Stimulated activated CD8-positive, alpha-beta memory T cell treated with anti-CD3 and anti-CD28 coated beads, Interleukin-2, amount 100 ng/mL, for 1 hour (primary cell): ENCODE measurements around the gene POMT1.

Source experiments
- DNase-seq, 2 donors: peaks; one replicate each; pipeline ENCODE4 v3.0.0-alpha.2; 2020; ENCODE audit warnings: low read depth in 2 of 2

The POMT1 gene

DNA sequence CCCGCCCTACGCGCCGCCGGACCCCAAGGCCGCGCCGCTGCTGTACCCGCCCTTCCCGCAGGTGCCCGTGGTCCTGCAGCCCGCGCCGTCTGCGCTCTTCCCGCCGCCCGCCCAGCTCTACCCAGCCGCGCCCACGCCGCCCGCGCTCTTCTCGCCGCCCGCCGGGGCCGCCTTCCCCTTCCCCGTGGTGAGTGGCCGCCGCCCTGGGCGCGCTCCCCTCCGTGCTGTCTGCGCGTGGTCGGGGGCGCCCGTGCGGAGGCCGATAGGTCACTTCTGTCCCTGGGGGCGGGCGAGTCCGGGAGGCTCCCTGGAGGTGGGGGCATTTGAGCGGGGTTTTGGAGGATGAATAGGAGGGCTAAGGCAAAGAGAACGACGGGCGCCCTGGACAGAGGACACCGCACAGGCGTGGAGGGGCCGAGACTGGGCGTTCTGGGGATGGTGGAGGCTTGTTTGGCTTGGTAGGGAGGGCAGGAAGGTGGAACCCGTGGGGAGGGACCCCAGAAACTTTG, 52.2 kb downstream of the POMT1 start:
- DNase-seq = no peak

DNA sequence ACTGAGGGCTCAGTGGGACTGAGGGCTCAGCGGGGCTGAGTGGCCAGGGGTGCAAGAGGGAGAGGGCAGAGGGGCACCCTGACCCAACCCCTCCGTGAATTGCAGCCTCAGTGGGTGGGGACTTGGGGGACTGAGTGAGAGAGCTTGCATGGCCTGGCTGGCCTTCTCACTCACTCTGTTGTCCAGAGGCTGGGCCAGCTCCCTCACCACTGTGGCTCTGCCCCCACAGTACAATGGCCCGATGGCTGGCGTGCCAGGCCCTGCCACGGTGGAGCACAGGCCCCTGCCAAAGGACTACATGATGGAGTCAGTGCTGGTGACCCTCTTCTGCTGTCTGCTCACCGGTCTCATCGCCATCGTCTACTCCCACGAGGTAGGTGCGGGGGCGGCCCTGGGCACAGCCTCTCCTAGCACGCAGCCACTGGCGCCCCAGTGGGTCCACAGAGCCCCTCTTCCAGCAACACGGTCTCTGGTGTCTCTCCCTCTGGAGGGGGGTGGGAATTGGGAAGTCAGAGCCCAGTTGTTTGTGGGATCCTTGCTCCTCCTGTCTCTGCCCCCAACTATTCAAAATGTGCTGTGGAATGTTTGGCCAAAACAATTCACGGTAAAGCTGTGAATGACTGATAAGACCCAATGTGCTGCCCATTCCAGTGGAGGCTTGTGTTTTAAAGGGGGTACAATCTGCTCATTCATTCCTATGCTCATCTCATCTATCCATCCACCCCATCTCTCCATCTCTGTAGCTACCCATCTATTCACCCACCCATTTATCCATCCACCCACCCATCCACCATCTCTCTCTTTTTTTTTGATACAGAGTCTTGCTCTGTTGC, 53.3 kb downstream of the POMT1 start:
- DNase-seq = no peak

DNA sequence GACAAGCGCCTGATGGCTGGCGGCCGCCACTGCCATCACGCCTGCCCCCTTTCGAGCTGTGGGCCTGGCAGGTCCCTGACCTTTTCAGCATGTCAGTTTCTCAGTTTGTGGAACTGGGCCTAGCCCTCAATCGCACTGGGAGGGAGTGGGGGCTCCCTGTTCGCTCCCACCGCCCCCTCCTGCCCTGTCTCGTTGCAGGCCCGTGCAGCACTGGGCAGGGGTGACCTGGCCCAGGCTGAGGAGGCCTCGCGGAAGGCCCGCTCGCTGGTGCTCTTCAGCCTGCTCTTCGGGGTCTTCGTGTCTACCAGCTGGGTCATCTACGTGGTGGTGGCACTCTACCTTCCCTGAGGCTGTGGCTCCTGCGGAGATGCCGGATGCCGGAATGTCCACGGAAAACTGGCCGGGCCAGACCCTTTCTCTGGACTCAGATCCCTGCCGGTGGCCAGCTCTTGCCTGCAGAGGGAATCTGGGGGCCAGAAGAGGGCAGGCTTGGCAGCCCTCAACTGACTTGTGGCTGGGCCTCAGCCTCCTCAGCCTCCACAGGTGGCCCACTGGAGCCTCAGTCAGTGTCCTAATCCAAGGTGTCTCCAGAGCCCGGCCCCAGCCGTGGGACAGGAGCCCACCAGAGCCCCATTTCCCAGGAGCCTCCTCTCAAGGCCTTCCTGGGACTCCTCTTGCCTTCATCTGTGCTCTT, 55.3 kb downstream of the POMT1 start:
- no peak for DNase-seq

DNA sequence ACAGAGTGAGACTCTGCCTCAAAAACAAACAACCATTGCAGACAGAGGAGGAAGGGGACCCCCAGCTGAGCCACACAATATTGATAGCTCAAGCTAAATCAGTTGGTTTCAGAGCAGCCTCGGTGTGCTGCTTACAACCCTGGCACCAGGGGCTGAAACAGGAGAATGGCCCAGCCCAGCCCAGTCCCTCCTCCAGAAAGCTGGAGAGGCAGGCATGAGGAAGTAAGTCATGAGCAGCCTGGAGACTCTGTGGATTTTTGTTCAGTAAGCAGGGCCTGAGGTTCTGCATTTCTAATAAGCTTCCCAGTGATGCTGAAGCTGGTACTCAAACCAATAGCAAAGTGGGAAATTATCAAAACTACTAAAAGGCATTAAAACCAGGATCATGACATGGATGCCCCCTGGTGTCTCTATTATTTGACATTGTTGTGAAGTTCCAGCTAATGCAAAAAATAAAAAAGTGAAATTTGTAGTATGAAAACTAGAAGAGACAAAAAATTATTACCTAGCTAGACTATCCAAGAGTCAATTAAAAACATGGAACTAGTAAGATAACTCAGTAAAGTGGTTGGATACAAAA, 56.8 kb downstream of the POMT1 start:
- no peak for DNase-seq

DNA sequence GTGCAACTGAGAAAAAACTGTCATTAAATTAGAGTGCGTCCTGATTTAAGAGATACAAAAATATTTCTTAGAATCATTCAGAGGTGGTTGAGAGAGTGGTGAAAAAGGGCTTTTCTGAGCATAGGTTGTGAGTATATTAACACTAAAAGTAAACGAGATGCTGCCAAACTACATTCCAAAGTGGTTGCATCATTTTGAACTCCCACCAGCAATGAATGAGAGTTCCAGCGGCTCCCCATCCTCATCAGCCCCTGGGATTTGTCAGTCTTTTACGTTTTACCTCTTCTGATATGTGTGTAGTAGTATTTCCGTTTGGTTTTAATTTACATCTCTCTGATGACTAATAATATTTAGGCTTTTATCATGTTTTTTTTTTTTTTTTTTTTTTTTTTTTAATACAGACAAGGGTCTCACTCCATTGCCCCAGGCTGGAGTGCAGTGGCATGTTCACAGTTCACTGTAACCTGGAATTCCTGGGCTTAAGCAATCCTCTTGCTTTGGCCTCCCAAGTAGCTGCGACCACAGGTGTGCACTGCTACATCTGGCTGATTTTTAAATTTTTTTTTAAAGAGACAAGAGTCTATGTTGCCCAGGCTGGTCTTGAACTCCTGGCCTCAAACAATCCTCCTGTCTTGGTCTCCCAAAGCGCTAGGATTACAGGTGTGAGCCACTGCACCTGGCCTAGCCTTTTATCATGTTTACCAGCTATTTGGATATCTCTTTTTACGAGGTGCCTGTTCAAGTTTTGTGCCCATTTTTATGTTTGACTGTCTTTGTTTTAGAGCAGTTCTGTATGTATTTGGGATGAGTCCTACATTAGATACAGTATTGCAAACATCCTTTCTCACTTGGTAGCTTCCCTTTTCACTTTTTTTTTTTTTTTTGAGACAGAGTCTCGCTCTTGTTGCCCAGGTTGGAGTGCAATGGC, 59.6 kb downstream of the POMT1 start:
- no peak for DNase-seq

DNA sequence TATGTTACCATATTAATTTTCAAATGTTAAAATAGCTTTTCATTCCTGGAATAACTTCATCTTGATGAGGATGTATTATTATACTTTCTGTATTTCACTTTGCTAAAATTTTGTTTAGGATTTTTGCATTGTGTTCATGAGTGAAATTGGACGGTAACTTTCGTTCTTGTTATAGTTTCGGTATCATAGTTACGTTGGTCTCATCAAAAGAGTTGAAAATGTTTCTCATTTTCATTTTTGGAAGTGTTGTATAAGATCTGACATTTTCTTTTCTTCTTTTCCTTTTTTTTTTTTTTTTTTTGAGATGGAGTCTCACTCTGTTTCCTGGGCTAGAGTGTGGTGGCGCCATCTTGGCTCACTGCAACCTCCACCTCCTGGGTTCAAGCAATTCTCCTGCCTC, 62.7 kb downstream of the POMT1 start:
- DNase-seq = no peak

DNA sequence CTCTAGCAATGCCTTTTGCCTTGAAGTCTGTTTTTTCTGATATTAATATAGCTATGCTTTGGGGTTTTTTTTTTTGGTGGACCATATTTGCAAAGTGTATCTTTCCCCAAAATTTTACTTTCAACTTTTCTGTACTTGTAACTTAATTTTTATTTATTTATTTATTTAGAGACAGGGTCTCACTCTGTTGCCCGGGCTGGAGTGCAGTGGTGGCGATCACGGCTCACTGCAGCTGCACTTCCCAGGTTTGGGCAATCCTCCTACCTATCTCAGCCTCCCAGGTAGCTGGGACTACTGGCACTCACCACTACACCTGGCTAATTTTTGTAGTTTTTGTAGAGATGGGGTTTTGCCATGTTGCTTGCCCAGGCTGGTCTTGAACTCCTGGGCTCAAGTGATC, 63.4 kb downstream of the POMT1 start:
- DNase-seq = no peak

DNA sequence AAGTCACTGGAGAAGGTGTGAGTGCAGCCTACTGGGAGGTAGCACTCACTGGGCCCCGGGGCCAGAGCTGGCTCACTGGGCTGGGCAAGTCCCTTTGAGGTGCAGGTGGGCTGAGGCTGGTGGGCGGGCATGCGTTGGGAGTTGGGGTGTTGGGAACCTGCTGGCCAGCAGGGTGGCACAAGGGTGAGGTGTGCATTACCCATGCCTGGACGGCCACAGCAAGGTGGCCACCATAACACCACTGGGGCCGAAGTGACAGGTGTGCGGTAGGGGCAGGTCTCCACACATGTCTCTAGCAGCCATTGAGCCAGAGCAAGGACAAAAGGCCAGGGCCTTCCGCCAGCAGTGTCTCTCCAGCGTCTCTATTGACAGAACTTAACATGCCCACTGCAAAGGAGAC, 65.2 kb downstream of the POMT1 start:
- no peak for DNase-seq
